CD4-positive, alpha-beta T cell (primary cell): ENCODE measurements around the gene RACK1. TPM values are rescaled to one million over a fixed set of nuclear protein-coding genes. Genes with fewer than 3 reads are reported as not detected.

Experiments
- ATAC-seq: fragments of 200-7000 bp; cut with Tn5 transposase; one replicate; pipeline ENCODE4 v1.10.0; 2022; ENCODE audit warnings: mild to moderate bottlenecking; ENCODE audit not compliant: poor library complexity
- CTCF ChIA-PET: fragments of 350-600 bp; sonication (Branson Sonifier 250); formaldehyde crosslinking; loops from one replicate; lab custom pipeline; 2021; ENCODE audit warnings: antibody characterized with exemption, inconsistent platforms; lab: Charles Lee
- POLR2A ChIA-PET: fragments of 350-600 bp; sonication (Branson Sonifier 250); formaldehyde crosslinking; loops from one replicate; lab custom pipeline; 2021; ENCODE audit warnings: antibody characterized with exemption, inconsistent platforms; lab: Charles Lee
- DNase-seq, 14 experiments: peaks; one replicate each; pipeline ENCODE4 v3.0.0-alpha.2; 2013 to 2020; ENCODE audit warnings: mixed read lengths in 2 of 14
- H3K27ac ChIP-seq, 2 donors: one replicate each; pipeline versions ENCODE4 v1.5.1 to v1.7.0; 2013; ENCODE audit warnings: low read length in 2 of 2, low read depth in 1 of 2, mild to moderate bottlenecking in 1 of 2
- H3K27me3 ChIP-seq, 2 experiments: 1 replicate in 1 of 2; 2 replicates in 1 of 2; pipeline versions ENCODE4 v1.6.1 to v1.7.0; 2013; ENCODE audit warnings: low read length in 2 of 2, control low read depth in 1 of 2, mild to moderate bottlenecking in 1 of 2, moderate library complexity in 1 of 2; ENCODE audit not compliant: insufficient read depth in 2 of 2, control insufficient read depth in 1 of 2
- H3K36me3 ChIP-seq: one replicate; pipeline ENCODE4 v1.6.1; 2013; ENCODE audit warnings: low read length, control low read depth; ENCODE audit not compliant: insufficient read depth
- H3K4me1 ChIP-seq: one replicate; pipeline ENCODE4 v1.6.1; 2013; ENCODE audit warnings: low read length, control low read depth; ENCODE audit not compliant: insufficient read depth
- H3K4me3 ChIP-seq: one replicate; pipeline ENCODE4 v1.5.1; 2013; ENCODE audit warnings: mild to moderate bottlenecking, low read length, moderate library complexity
- H3K9me3 ChIP-seq, 2 experiments: 1 replicate in 1 of 2; 2 replicates in 1 of 2; pipeline versions ENCODE4 v1.6.1 to v1.7.0; 2013; ENCODE audit warnings: low read length in 2 of 2, mild to moderate bottlenecking in 2 of 2, control low read depth in 1 of 2, moderate library complexity in 1 of 2; ENCODE audit not compliant: control insufficient read depth in 1 of 2, insufficient read depth in 1 of 2
- H3K27ac Mint-ChIP-seq: one replicate; pipeline ENCODE4 v1.8.0; 2020; ENCODE audit warnings: mixed read lengths
- H3K27me3 Mint-ChIP-seq: one replicate; pipeline ENCODE4 v1.8.0; 2021; ENCODE audit warnings: mixed read lengths
- H3K36me3 Mint-ChIP-seq: one replicate; pipeline ENCODE4 v1.8.0; 2021; ENCODE audit warnings: low read depth, mixed read lengths
- H3K4me1 Mint-ChIP-seq: one replicate; pipeline ENCODE4 v1.8.0; 2021; ENCODE audit warnings: low read depth, mixed read lengths
- H3K4me3 Mint-ChIP-seq: one replicate; pipeline ENCODE4 v1.8.0; 2020; ENCODE audit warnings: mild to moderate bottlenecking, mixed read lengths
- H3K9me3 Mint-ChIP-seq: one replicate; pipeline ENCODE4 v1.8.0; 2020; ENCODE audit warnings: mixed read lengths
- intact Hi-C, 2 experiments: fragments of 100-400 bp; cut with DNase I in 1 of 2; cut with micrococcal nuclease in 1 of 2; formaldehyde crosslinking; loops; one replicate each; pipeline versions ENCODE4 v1.15.1 to v1.9.0; 2023 to 2025; cut with DNase I, micrococcal nuclease
- total RNA-seq, 174 experiments: library from RNA in 2 of 174; stranded (reverse) in 2 of 174; gene quantifications; one replicate each; pipeline ENCODE4 v1.2.3 and lab custom pipeline; 2021 to 2026
- TF ChIP-seq, protein P1 (sequence below): fragments of 200-600 bp; IDR thresholded peaks from one replicate; pipeline ENCODE4 v1.8.0; 2022; ENCODE audit warnings: antibody characterized with exemption, mild to moderate bottlenecking

The RACK1 gene
- total RNA-seq, 2 experiments from 2014 or later, result 2,499 to 2,682 TPM

DNA sequence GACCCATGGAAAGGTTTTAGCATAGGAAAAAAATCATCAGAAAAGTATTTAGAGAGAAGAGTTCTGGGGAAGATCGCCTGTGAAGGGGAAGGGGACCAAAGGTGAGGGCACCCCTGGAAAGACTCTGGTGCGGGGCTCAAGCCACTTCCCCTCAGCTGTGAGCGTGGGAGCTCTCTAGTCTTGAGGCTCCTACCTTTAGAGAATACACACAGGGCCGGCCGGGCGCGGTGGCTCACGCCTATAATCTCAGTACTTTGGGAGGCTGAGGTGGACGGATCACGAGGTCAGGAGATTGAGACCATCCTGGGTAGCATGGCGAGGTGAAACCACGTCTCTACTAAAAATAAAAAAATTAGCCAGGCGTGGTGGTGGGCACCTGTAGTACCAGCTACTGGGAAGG lies 13.7 kb downstream of the RACK1 start:
- Mint-ChIP-seq H3K9me3 (no peaks in the 10 kb centered on the region), H3K4me3 (no peak overlapping the region), H3K27ac (peak overlapping the region; percentile 63), H3K36me3 (peaks cover 53% of the 10 kb centered on the region), H3K27me3 (no peaks in the 10 kb centered on the region), H3K4me1 (peaks cover 41% of the 10 kb centered on the region)
- POLR2A ChIA-PET, result interaction anchor here (0.7 to 1.4 kb wide), 5 partner anchors 13 to 32 kb away, joined by 3 to 5 read pairs (median 4); partner anchors contain the start of gene RACK1
- CTCF ChIA-PET, result no interaction called here
- Histone ChIP-seq H3K27ac (no peak overlapping the region), H3K9me3 (no peaks in the 10 kb centered on the region), H3K36me3 (peaks cover 61% of the 10 kb centered on the region), H3K4me1 (peaks cover 26% of the 10 kb centered on the region), H3K27me3 (no peaks in the 10 kb centered on the region), H3K4me3 (no peak overlapping the region)
- TF ChIP-seq, protein P1, sequence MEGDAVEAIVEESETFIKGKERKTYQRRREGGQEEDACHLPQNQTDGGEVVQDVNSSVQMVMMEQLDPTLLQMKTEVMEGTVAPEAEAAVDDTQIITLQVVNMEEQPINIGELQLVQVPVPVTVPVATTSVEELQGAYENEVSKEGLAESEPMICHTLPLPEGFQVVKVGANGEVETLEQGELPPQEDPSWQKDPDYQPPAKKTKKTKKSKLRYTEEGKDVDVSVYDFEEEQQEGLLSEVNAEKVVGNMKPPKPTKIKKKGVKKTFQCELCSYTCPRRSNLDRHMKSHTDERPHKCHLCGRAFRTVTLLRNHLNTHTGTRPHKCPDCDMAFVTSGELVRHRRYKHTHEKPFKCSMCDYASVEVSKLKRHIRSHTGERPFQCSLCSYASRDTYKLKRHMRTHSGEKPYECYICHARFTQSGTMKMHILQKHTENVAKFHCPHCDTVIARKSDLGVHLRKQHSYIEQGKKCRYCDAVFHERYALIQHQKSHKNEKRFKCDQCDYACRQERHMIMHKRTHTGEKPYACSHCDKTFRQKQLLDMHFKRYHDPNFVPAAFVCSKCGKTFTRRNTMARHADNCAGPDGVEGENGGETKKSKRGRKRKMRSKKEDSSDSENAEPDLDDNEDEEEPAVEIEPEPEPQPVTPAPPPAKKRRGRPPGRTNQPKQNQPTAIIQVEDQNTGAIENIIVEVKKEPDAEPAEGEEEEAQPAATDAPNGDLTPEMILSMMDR, result no peak
- no peak for ATAC-seq
- intact Hi-C loops, result no loop called here
- no peak for DNase-seq

DNA sequence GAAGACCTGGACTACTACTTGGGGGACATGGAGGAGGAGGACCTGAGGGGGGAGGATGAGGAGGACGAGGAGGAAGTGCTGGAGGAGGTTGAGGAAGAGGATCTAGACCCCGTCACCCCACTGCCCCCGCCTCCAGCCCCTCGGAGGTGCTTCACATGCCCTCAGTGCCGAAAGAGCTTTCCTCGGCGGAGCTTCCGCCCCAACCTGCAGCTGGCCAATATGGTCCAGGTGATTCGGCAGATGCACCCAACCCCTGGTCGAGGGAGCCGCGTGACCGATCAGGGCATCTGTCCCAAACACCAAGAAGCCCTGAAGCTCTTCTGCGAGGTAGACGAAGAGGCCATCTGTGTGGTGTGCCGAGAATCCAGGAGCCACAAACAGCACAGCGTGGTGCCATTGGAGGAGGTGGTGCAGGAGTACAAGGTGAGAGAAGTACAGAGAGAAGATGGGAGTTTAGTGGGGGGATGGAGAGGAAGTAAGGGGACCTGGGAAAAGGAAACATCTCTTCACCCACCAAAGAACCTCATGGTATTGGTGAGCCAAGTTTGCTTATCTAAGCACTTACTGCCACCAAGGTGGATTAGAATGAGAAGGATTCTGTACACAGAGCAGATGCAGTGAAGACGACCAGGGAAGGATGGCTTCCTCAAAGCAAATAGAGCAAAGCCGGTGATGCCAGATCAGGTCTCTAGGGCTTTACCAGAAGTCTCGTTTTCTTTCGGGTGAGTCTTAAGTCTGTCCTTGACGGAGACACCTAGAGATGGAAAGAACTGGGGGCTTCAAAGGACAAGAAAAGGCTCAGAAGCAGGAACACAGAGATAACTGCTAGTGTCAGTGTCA lies 19.1 kb downstream of the RACK1 start:
- Mint-ChIP-seq H3K27me3 (peaks cover 21% of the 10 kb centered on the region), H3K36me3 (peaks cover 45% of the 10 kb centered on the region), H3K27ac (peak overlapping the region; percentile 99), H3K4me1 (peaks cover 56% of the 10 kb centered on the region), H3K9me3 (no peaks in the 10 kb centered on the region), H3K4me3 (peak overlapping the region; percentile 96)
- peaks cover 12% of the 10 kb centered on the region for H3K36me3 ChIP-seq
- ChIA-PET POLR2A (interaction anchor here (1.1 to 5.8 kb wide), 9 partner anchors 8 to 414 kb away, joined by 3 to 187 read pairs (median 39); partner anchors contain the start of genes RACK1, TRIM52 and TRIM7), CTCF (interaction anchor here (1.0 to 1.6 kb wide), 2 partner anchors 17 to 20 kb away, joined by 3 to 4 read pairs; no protein-coding TSS in a partner anchor)
- intact Hi-C loops, result loop anchor here in 1 of 2 experiments (1.0 kb wide), 1 partner anchor 18 kb away; no protein-coding TSS in a partner anchor
- H3K27me3 ChIP-seq, result no peaks in the 10 kb centered on the region
- H3K27ac ChIP-seq, result peak overlapping the region; percentile 97 to 99
- H3K4me3 ChIP-seq, result peak overlapping the region; percentile 80
- H3K4me1 ChIP-seq, result peaks cover 61% of the 10 kb centered on the region
- DNase-seq (peak in 8 of 14 experiments; percentile 23 to 65 (median 47)), ATAC-seq (no peak)
- TF ChIP-seq, protein P1, result no peak
- H3K9me3 ChIP-seq, result no peaks in the 10 kb centered on the region

DNA sequence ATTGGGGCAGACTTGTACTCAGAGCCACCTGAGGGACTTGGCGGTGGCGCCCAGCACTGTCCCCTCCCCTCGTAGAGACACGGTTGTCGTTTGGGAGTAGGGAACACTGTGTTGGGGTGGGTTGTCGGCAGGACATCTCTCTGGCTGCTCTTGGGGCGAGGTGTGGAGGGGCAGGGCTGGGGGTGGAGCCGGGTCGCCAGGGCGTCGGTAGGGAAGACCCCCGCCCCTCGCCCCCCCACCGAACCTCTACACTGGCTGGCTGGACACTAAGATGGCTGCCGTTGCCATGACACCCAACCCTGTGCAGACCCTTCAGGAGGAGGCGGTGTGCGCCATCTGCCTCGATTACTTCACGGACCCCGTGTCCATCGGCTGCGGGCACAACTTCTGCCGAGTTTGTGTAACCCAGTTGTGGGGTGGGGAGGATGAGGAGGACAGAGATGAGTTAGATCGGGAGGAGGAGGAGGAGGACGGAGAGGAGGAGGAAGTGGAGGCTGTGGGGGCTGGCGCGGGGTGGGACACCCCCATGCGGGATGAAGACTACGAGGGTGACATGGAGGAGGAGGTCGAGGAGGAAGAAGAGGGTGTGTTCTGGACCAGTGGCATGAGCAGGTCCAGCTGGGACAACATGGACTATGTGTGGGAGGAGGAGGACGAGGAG lies 19.8 kb downstream of the RACK1 start:
- Mint-ChIP-seq H3K27ac (peak overlapping the region; percentile 99), H3K27me3 (peaks cover 21% of the 10 kb centered on the region), H3K4me1 (peaks cover 48% of the 10 kb centered on the region), H3K4me3 (peak overlapping the region; percentile 96), H3K36me3 (peaks cover 38% of the 10 kb centered on the region), H3K9me3 (no peaks in the 10 kb centered on the region)
- CTCF ChIA-PET, result interaction anchor here (0.6 to 2.5 kb wide), 5 partner anchors 16 to 39 kb away, joined by 3 to 14 read pairs (median 3); partner anchors contain the start of gene TRIM52
- POLR2A ChIA-PET, result interaction anchor here (0.6 to 5.8 kb wide), 17 partner anchors 9 to 419 kb away, joined by 3 to 187 read pairs (median 6); partner anchors contain the start of genes RACK1, TRIM52 and TRIM7
- Histone ChIP-seq H3K4me3 (peak overlapping the region; percentile 80), H3K36me3 (peaks cover 4% of the 10 kb centered on the region), H3K27me3 (no peaks in the 10 kb centered on the region), H3K9me3 (no peaks in the 10 kb centered on the region), H3K4me1 (peaks cover 58% of the 10 kb centered on the region), H3K27ac (peak overlapping the region; percentile 97 to 99)
- intact Hi-C loops, result loop anchor here (1.0 to 2.0 kb wide), 3 partner anchors 17 to 37 kb away; partner anchors contain the start of gene TRIM52 (in 2 of the 2)
- peak in 3 of 14 experiments; percentile 22 to 77 (median 65) for DNase-seq
- TF ChIP-seq, protein P1, result no peak
- ATAC-seq, result no peak
